SKM-1 (cell line): ENCODE measurements around the gene RAB40B.

Experiments
- DNase-seq: peaks from one replicate; lab custom pipeline; 2025; ENCODE audit not compliant: unreplicated experiment; lab: John Stamatoyannopoulos, UW

Gene RAB40B

GRCh38 chr17:82653651-82654528, 44.6 kb downstream of the RAB40B start:
- no peak for DNase-seq

- DNase-seq = no peak
These were observed 47.8 kb downstream of the RAB40B start for GRCh38 chr17:82650723-82651122.

GRCh38 chr17:82649501-82650261, 48.8 kb downstream of the RAB40B start:
- no peak for DNase-seq

GRCh38 chr17:82648742-82649331, 49.7 kb downstream of the RAB40B start:
- DNase-seq = no peak

- peak; percentile 82 for DNase-seq
These were observed 50.3 kb downstream of the RAB40B start, which contains the start of gene WDR45B for GRCh38 chr17:82648165-82648668. TSS of gene WDR45B (minus strand) at chr17:82648444. CDS start at chr17:82648340, 104 bp downstream.

- no peak for DNase-seq
These were observed 50.8 kb downstream of the RAB40B start for GRCh38 chr17:82647593-82648164.

- no peak for DNase-seq
These were observed 53.0 kb downstream of the RAB40B start for GRCh38 chr17:82645516-82645915.

GRCh38 chr17:82644148-82644547, 54.4 kb downstream of the RAB40B start:
- no peak for DNase-seq

GRCh38 chr17:82642022-82642421, 56.5 kb downstream of the RAB40B start:
- no peak for DNase-seq

GRCh38 chr17:82640036-82640435, 58.5 kb downstream of the RAB40B start:
- no peak for DNase-seq

- DNase-seq = no peak
These were observed 58.9 kb downstream of the RAB40B start for GRCh38 chr17:82639628-82640027.

GRCh38 chr17:82638183-82638773, 60.2 kb downstream of the RAB40B start:
- DNase-seq = no peak

GRCh38 chr17:82636626-82637598, 61.6 kb downstream of the RAB40B start:
- DNase-seq = no peak

- DNase-seq = no peak
These were observed 65.2 kb downstream of the RAB40B start for GRCh38 chr17:82633343-82633742.

- no peak for DNase-seq
These were observed 66.0 kb downstream of the RAB40B start for GRCh38 chr17:82632451-82632850.

- no peak for DNase-seq
These were observed 67.0 kb downstream of the RAB40B start for GRCh38 chr17:82631544-82631943.

- DNase-seq = no peak
These were observed 68.3 kb downstream of the RAB40B start for GRCh38 chr17:82630212-82630611.

- DNase-seq = no peak
These were observed 68.8 kb downstream of the RAB40B start for GRCh38 chr17:82629748-82630147.

GRCh38 chr17:82627405-82627804, 71.1 kb downstream of the RAB40B start:
- DNase-seq = no peak

GRCh38 chr17:82623707-82624106, 74.8 kb downstream of the RAB40B start:
- DNase-seq = peak; percentile 43
